Measurements from ENCODE around the gene MEF2B. TPM values are rescaled to one million over a fixed set of nuclear protein-coding genes. Genes with fewer than 3 reads are reported as not detected.

MEF2B gene
- total and polyA plus RNA-seq, 10 of the 15 experiments (the other 5 are each of a cell fraction or from before 2014, with no cell fraction given) = 0.09 to 33.0 (median 8.9) TPM

DNA sequence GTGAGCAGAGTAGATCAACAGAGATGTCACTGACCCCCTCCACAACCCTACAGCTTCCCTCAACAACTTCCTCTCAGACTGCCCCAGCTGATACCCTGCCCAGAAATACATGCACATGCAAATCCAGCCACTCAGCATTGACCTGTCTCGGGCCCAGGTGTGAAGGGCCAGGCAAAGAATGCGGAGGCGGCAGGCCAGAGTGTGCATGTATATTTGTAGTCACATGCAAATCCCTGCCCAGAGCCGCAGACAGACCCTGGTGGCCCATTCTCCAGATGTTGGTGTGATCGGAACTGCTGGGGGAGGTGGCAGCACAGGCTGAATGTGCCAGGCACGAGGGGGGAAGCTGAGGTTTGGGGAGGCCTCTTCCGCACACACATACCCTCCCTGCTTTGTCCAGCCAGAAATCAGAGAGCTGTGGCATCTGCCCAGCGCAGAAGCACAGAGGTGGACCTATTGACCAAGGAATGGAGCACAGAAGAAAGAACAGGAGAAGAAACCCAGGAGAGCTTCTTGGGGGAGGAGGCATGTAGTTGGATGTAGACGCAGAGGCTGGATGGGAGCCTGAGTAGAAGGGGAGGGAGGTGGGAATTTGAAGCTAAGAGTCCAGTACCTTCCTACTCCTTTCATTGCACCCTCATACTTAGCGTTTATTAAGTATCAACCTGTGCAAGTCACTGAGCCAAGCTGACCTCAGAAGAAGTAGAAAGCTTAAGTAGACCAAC lies 14.4 kb downstream of the MEF2B start (continued):
- TF ChIP-seq EGR1 (IDR thresholded peaks at IDR 0.05; ENCODE audit: borderline replicate concordance in 1 of 2, low read depth in 2 of 2, low read length in 2 of 2) = peak; percentile 34 to 89
- no peak for TF ChIP-seq ZNF274 (IDR thresholded peaks at IDR 0.05; ENCODE audit: insufficient read depth, insufficient read length)
- TF ChIP-seq MAX (IDR thresholded peaks at IDR 0.05; ENCODE audit: low read depth, low read length) = no peak
- no peak for TF ChIP-seq ASH2L (IDR thresholded peaks at IDR 0.05; ENCODE audit: borderline replicate concordance, low read depth)
- no peak for TF ChIP-seq NR2C1 (IDR thresholded peaks at IDR 0.05)
- no peak for TF ChIP-seq PAX8 (IDR thresholded peaks at IDR 0.05)
- TF ChIP-seq RCOR1 (conservative IDR thresholded peaks at IDR 0.05; ENCODE audit: low read depth, low read length) = 0 out of 2 replicates have a peak, but pooled peaks have one; percentile 17
- no peak for TF ChIP-seq EZH2 (IDR thresholded peaks at IDR 0.05; ENCODE audit: borderline replicate concordance, control insufficient read depth, low read depth, low read length)
- TF ChIP-seq, protein P1, sequence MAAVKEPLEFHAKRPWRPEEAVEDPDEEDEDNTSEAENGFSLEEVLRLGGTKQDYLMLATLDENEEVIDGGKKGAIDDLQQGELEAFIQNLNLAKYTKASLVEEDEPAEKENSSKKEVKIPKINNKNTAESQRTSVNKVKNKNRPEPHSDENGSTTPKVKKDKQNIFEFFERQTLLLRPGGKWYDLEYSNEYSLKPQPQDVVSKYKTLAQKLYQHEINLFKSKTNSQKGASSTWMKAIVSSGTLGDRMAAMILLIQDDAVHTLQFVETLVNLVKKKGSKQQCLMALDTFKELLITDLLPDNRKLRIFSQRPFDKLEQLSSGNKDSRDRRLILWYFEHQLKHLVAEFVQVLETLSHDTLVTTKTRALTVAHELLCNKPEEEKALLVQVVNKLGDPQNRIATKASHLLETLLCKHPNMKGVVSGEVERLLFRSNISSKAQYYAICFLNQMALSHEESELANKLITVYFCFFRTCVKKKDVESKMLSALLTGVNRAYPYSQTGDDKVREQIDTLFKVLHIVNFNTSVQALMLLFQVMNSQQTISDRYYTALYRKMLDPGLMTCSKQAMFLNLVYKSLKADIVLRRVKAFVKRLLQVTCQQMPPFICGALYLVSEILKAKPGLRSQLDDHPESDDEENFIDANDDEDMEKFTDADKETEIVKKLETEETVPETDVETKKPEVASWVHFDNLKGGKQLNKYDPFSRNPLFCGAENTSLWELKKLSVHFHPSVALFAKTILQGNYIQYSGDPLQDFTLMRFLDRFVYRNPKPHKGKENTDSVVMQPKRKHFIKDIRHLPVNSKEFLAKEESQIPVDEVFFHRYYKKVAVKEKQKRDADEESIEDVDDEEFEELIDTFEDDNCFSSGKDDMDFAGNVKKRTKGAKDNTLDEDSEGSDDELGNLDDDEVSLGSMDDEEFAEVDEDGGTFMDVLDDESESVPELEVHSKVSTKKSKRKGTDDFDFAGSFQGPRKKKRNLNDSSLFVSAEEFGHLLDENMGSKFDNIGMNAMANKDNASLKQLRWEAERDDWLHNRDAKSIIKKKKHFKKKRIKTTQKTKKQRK (IDR thresholded peaks at IDR 0.05; ENCODE audit: low read depth, low read length) = no peak
- TF ChIP-seq NFXL1 (IDR thresholded peaks at IDR 0.05; ENCODE audit: borderline replicate concordance) = no peak
- no peak for TF ChIP-seq MLLT1 (IDR thresholded peaks at IDR 0.05)
